ENCODE data around the gene THNSL1. TPM values are rescaled to one million over a fixed set of nuclear protein-coding genes. Genes with fewer than 3 reads are reported as not detected.

Gene THNSL1
- total and polyA plus RNA-seq, 2 of the 13 experiments (the other 11 are each of a cell fraction or from before 2014, with no cell fraction given), result 1.3 to 3.8 TPM

DNA sequence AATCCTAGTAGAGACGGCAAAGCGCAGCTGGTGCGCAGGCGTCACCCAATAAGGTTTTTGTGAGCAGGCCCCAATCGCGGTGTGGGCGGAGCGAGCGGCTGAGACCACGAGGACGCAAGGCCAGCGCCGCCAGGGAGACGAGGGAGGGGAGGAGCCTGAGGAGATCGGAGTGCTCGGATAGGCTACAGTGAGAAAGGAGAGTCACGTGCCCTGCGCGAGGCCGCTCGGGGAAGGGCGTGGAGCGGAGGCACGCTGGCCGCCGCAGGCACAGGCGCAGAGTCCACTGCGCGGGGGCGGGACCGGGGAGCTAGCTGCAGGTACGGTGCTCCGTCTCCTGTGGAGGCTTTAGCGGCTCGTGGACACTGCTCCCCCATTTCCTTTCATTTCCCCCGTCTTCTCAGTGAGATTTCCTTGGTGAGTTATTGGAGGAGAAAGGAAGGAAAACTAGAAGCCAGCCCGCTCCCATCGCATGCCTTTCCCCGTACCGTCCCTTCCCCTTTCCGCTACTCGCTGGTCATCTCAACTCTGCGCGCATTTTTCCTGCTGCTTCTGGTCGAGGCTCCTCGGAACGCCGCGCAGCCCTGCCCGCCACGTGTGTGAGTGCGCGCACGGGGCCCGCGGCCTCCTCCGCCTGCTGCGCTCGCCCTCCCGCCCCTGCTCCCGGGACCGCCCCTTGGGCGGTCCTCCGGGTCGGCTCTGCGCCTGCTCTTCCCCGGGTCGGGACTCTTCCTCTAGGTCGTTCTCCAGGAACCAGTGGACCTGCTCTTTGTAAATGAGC is at the start of gene THNSL1 (continued):
- TF ChIP-seq, protein P1, sequence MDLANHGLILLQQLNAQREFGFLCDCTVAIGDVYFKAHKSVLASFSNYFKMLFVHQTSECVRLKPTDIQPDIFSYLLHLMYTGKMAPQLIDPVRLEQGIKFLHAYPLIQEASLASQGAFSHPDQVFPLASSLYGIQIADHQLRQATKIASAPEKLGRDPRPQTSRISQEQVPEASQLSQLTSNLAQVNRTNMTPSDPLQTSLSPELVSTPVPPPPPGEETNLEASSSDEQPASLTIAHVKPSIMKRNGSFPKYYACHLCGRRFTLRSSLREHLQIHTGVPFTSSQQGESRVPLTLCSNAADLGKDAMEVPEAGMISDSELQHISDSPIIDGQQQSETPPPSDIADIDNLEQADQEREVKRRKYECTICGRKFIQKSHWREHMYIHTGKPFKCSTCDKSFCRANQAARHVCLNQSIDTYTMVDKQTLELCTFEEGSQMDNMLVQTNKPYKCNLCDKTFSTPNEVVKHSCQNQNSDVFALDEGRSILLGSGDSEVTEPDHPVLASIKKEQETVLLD (CRISPR knock-in tag; IDR thresholded peaks at IDR 0.05; ENCODE audit: low read depth), result peak; percentile 43; the same call in 1 of the 2 replicates
- TF ChIP-seq ETV6 (CRISPR knock-in tag; conservative IDR thresholded peaks at IDR 0.05), result peak; percentile 44; the same call in 1 of the 2 replicates
- TF ChIP-seq TAF15 (IDR thresholded peaks at IDR 0.05; ENCODE audit: low read depth, low read length, poor library complexity, severe bottlenecking), result no peak
- TF ChIP-seq AHR (CRISPR knock-in tag; IDR thresholded peaks at IDR 0.05), result peak; percentile 77
- TF ChIP-seq, protein P2, sequence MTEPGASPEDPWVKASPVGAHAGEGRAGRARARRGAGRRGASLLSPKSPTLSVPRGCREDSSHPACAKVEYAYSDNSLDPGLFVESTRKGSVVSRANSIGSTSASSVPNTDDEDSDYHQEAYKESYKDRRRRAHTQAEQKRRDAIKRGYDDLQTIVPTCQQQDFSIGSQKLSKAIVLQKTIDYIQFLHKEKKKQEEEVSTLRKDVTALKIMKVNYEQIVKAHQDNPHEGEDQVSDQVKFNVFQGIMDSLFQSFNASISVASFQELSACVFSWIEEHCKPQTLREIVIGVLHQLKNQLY (CRISPR knock-in tag; IDR thresholded peaks at IDR 0.05), result peak; percentile 89
- no peak for TF ChIP-seq NR3C1 (CRISPR knock-in tag; IDR thresholded peaks at IDR 0.05)
- TF ChIP-seq, protein P3, sequence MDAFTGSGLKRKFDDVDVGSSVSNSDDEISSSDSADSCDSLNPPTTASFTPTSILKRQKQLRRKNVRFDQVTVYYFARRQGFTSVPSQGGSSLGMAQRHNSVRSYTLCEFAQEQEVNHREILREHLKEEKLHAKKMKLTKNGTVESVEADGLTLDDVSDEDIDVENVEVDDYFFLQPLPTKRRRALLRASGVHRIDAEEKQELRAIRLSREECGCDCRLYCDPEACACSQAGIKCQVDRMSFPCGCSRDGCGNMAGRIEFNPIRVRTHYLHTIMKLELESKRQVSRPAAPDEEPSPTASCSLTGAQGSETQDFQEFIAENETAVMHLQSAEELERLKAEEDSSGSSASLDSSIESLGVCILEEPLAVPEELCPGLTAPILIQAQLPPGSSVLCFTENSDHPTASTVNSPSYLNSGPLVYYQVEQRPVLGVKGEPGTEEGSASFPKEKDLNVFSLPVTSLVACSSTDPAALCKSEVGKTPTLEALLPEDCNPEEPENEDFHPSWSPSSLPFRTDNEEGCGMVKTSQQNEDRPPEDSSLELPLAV (CRISPR knock-in tag; conservative IDR thresholded peaks at IDR 0.05; ENCODE audit: low read depth), result peak; percentile 74; the same call in 1 of the 2 replicates
- TF ChIP-seq RFX3 (CRISPR knock-in tag; IDR thresholded peaks at IDR 0.05), result no peak
- TF ChIP-seq, protein P4, sequence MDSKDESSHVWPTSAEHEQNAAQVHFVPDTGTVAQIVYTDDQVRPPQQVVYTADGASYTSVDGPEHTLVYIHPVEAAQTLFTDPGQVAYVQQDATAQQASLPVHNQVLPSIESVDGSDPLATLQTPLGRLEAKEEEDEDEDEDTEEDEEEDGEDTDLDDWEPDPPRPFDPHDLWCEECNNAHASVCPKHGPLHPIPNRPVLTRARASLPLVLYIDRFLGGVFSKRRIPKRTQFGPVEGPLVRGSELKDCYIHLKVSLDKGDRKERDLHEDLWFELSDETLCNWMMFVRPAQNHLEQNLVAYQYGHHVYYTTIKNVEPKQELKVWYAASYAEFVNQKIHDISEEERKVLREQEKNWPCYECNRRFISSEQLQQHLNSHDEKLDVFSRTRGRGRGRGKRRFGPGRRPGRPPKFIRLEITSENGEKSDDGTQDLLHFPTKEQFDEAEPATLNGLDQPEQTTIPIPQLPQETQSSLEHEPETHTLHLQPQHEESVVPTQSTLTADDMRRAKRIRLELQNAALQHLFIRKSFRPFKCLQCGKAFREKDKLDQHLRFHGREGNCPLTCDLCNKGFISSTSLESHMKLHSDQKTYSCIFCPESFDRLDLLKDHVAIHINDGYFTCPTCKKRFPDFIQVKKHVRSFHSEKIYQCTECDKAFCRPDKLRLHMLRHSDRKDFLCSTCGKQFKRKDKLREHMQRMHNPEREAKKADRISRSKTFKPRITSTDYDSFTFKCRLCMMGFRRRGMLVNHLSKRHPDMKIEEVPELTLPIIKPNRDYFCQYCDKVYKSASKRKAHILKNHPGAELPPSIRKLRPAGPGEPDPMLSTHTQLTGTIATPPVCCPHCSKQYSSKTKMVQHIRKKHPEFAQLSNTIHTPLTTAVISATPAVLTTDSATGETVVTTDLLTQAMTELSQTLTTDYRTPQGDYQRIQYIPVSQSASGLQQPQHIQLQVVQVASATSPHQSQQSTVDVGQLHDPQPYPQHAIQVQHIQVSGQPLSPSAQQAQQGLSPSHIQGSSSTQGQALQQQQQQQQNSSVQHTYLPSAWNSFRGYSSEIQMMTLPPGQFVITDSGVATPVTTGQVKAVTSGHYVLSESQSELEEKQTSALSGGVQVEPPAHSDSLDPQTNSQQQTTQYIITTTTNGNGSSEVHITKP (CRISPR knock-in tag; IDR thresholded peaks at IDR 0.05; ENCODE audit: low read depth), result peak; percentile 35; the same call in 1 of the 2 replicates
- TF ChIP-seq, protein P5, sequence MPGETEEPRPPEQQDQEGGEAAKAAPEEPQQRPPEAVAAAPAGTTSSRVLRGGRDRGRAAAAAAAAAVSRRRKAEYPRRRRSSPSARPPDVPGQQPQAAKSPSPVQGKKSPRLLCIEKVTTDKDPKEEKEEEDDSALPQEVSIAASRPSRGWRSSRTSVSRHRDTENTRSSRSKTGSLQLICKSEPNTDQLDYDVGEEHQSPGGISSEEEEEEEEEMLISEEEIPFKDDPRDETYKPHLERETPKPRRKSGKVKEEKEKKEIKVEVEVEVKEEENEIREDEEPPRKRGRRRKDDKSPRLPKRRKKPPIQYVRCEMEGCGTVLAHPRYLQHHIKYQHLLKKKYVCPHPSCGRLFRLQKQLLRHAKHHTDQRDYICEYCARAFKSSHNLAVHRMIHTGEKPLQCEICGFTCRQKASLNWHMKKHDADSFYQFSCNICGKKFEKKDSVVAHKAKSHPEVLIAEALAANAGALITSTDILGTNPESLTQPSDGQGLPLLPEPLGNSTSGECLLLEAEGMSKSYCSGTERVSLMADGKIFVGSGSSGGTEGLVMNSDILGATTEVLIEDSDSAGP (CRISPR knock-in tag; IDR thresholded peaks at IDR 0.05; ENCODE audit: borderline replicate concordance), result peak; percentile 92
- peak; percentile 57 for TF ChIP-seq RBM22 (optimal IDR thresholded peaks at IDR 0.05; ENCODE audit: low read length)
- TF ChIP-seq ZNF615 (CRISPR knock-in tag; IDR thresholded peaks at IDR 0.05; ENCODE audit: borderline replicate concordance), result peak; percentile 64; the same call in 1 of the 2 replicates
- no peak for TF ChIP-seq JDP2 (CRISPR knock-in tag; IDR thresholded peaks at IDR 0.05; ENCODE audit: borderline replicate concordance)
- no peak for TF ChIP-seq SETDB1 (CRISPR knock-in tag; IDR thresholded peaks at IDR 0.05; ENCODE audit: borderline replicate concordance)
- TF ChIP-seq ZNF768 (CRISPR knock-in tag; IDR thresholded peaks at IDR 0.05), result peak; percentile 87
- TF ChIP-seq ZNF788 (CRISPR knock-in tag; IDR thresholded peaks at IDR 0.05; ENCODE audit: borderline replicate concordance), result 0 out of 2 replicates have a peak, but pooled peaks have one; percentile 78
